ENCODE measurements around the gene ANGEL1. TPM values are rescaled to one million over a fixed set of nuclear protein-coding genes. Genes with fewer than 3 reads are reported as not detected.

Gene ANGEL1
- total and polyA plus RNA-seq, 2 experiments from 2014 or later: 5.3 to 31.6 TPM

GRCh38 chr14:76762411-76763095 lies 50.1 kb downstream of the ANGEL1 start:
- Histone ChIP-seq H3F3A (replicated peaks; ENCODE audit: low read depth) (no peaks in the 10 kb centered on the region), H3K4me1 (ENCODE audit: insufficient read depth) (peaks cover 18% of the 10 kb centered on the region), H3K79me2 (replicated peaks; ENCODE audit: insufficient read depth) (no peaks in the 10 kb centered on the region), H3K4me3 (peak overlapping the region; percentile 86), H2AFZ (peak overlapping the region; percentile 91), H3K27me3 (ENCODE audit: insufficient read depth) (peaks cover 75% of the 10 kb centered on the region), H3K9me2 (ENCODE audit: insufficient read depth) (no peaks in the 10 kb centered on the region), H3K36me3 (ENCODE audit: insufficient read depth) (no peaks in the 10 kb centered on the region), H3K27ac (ENCODE audit: low read depth) (no peak overlapping the region), H3K4me2 (peak overlapping the region; percentile 97), H4K20me1 (replicated peaks; ENCODE audit: insufficient read depth) (no peaks in the 10 kb centered on the region)
- H3K4me1 Mint-ChIP-seq: peaks cover 18% of the 10 kb centered on the region
- H3K36me3 Mint-ChIP-seq (ENCODE audit: low read depth): no peaks in the 10 kb centered on the region
- TF ChIP-seq JUNB (IDR thresholded peaks at IDR 0.05; ENCODE audit: unreplicated experiment): no peak
- TF ChIP-seq STAT1 (IDR thresholded peaks at IDR 0.05; ENCODE audit: unreplicated experiment): no peak
- TF ChIP-seq EZH2 (IDR thresholded peaks at IDR 0.05; ENCODE audit: low read depth, unreplicated experiment): peak; percentile 62
- no peak for TF ChIP-seq EZH2phosphoT487 (IDR thresholded peaks at IDR 0.05; ENCODE audit: unreplicated experiment)
- ATAC-seq: no peak
- peak overlapping the region; percentile 80 for H3K4me3 Mint-ChIP-seq
- H3K9me3 Mint-ChIP-seq: no peaks in the 10 kb centered on the region
- peaks cover 43% of the 10 kb centered on the region for H3K27me3 Mint-ChIP-seq (ENCODE audit: insufficient read depth, low read depth, poor library complexity)
- DNase-seq (ENCODE audit: low spot score): no peak
- H3K27ac Mint-ChIP-seq: no peak overlapping the region

- no peaks in the 10 kb centered on the region for H3F3A ChIP-seq (replicated peaks; ENCODE audit: low read depth)
- Mint-ChIP-seq H3K4me1 (peaks cover 15% of the 10 kb centered on the region), H3K36me3 (ENCODE audit: low read depth) (no peaks in the 10 kb centered on the region), H3K27ac (no peak overlapping the region), H3K9me3 (no peaks in the 10 kb centered on the region), H3K4me3 (peak overlapping the region; percentile 80), H3K27me3 (ENCODE audit: insufficient read depth, low read depth, poor library complexity) (peaks cover 43% of the 10 kb centered on the region)
- no peak for DNase-seq (ENCODE audit: low spot score)
- peaks cover 80% of the 10 kb centered on the region for H3K27me3 ChIP-seq (ENCODE audit: insufficient read depth)
- TF ChIP-seq ZNF114 (CRISPR knock-in tag; IDR thresholded peaks at IDR 0.05) (no peak), NANOG (IDR thresholded peaks at IDR 0.05; ENCODE audit: borderline replicate concordance) (no peak), REST (IDR thresholded peaks at IDR 0.05; ENCODE audit: unreplicated experiment) (no peak), POLR2AphosphoS5 (IDR thresholded peaks at IDR 0.05; ENCODE audit: low read depth) (no peak), CTCF (conservative IDR thresholded peaks at IDR 0.05; ENCODE audit: low read depth in 2 of 2) (no peak), ETS1 (IDR thresholded peaks at IDR 0.05) (no peak)
- no peaks in the 10 kb centered on the region for H4K20me1 ChIP-seq (replicated peaks; ENCODE audit: insufficient read depth)
- peaks cover 14% of the 10 kb centered on the region for H3K4me1 ChIP-seq (ENCODE audit: insufficient read depth)
- no peaks in the 10 kb centered on the region for H3K79me2 ChIP-seq (replicated peaks; ENCODE audit: insufficient read depth)
- H2AFZ ChIP-seq: peak overlapping the region; percentile 91
- H3K9me2 ChIP-seq (ENCODE audit: insufficient read depth): no peaks in the 10 kb centered on the region
- H3K4me2 ChIP-seq: peak overlapping the region; percentile 97
- no peak overlapping the region for H3K27ac ChIP-seq (ENCODE audit: low read depth)
- no peaks in the 10 kb centered on the region for H3K36me3 ChIP-seq (ENCODE audit: insufficient read depth)
- peak; percentile 19 for ATAC-seq
- H3K4me3 ChIP-seq: peak overlapping the region; percentile 86
Observed at GRCh38 chr14:76761960-76762410, 50.7 kb downstream of the ANGEL1 start.
